Vagina (tissue), 2 donors: Measurements from ENCODE around the gene SLC24A3. TPM values are rescaled to one million over a fixed set of nuclear protein-coding genes. Genes with fewer than 3 reads are reported as not detected.

Source experiments
- DNase-seq, 2 donors: peaks; one replicate each; pipeline ENCODE4 v3.0.0-alpha.2; 2017; ENCODE audit errors: extremely low spot score in 2 of 2
- H3K27ac ChIP-seq: fragments of 200-600 bp; sonication (generic); one replicate; pipeline ENCODE4 v1.5.1; 2019
- H3K27me3 ChIP-seq: fragments of 200-600 bp; sonication (generic); one replicate; pipeline ENCODE4 v1.5.1; 2019
- H3K36me3 ChIP-seq, 2 donors: fragments of 200-600 bp; sonication (generic); one replicate each; pipeline ENCODE4 v1.5.1; 2017 to 2019
- H3K4me1 ChIP-seq: fragments of 200-600 bp; sonication (generic); one replicate; pipeline ENCODE4 v1.5.1; 2019
- H3K4me3 ChIP-seq, 2 donors: fragments of 200-600 bp; sonication (generic); 1 replicate in 1 of 2; 2 replicates in 1 of 2; pipeline ENCODE4 v1.5.1; 2016 to 2019
- H3K9me3 ChIP-seq: fragments of 200-600 bp; sonication (generic); one replicate; pipeline ENCODE4 v1.5.1; 2019
- POLR2A ChIP-seq, 2 donors: fragments of 450-650 bp; IDR thresholded peaks; one replicate each; pipeline ENCODE4 v1.6.1; 2017; ENCODE audit warnings: antibody characterized with exemption in 2 of 2, mild to moderate bottlenecking in 2 of 2, moderate library complexity in 2 of 2
- POLR2AphosphoS5 ChIP-seq, 2 donors: sonication (generic); formaldehyde crosslinking; IDR thresholded peaks; one replicate each; pipeline ENCODE4 v1.9.0; 2017; ENCODE audit warnings: antibody characterized with exemption in 2 of 2, mild to moderate bottlenecking in 2 of 2, low read depth in 1 of 2; ENCODE audit not compliant: insufficient read depth in 1 of 2
- intact Hi-C: fragments of 100-400 bp; cut with DNase I; formaldehyde crosslinking; loops from one replicate; pipeline ENCODE4 v1.15.1; 2023
- total RNA-seq: library from RNA; depleted of rRNA; stranded (reverse); fragments of >200 nt; gene quantifications from one replicate; pipeline ENCODE4 v1.2.3, GENCODE V29; 2016
- TF ChIP-seq, protein P1 (sequence below), 3 experiments: fragments of 450-650 bp in 2 of 3; fragments of 200-600 bp in 1 of 3; sonication (generic) in 1 of 3; IDR thresholded peaks; one replicate each; pipeline ENCODE4 v1.5.1; 2017 to 2019; ENCODE audit warnings: antibody characterized with exemption in 3 of 3, mild to moderate bottlenecking in 2 of 3, moderate library complexity in 2 of 3

SLC24A3 gene
- total RNA-seq, 1 donor from 2014 or later: 12.3 TPM

- Histone ChIP-seq H3K4me1 (peaks cover 61% of the 10 kb centered on the region), H3K4me3 (no peak overlapping the region), H3K9me3 (no peaks in the 10 kb centered on the region), H3K27ac (no peak overlapping the region), H3K36me3 (no peaks in the 10 kb centered on the region), H3K27me3 (no peaks in the 10 kb centered on the region)
- TF ChIP-seq POLR2AphosphoS5 (IDR thresholded peaks at IDR 0.05; ENCODE audit: insufficient read depth in 1 of 2, low read depth in 1 of 2) (no peak), POLR2A (IDR thresholded peaks at IDR 0.05) (no peak)
- TF ChIP-seq, protein P1, sequence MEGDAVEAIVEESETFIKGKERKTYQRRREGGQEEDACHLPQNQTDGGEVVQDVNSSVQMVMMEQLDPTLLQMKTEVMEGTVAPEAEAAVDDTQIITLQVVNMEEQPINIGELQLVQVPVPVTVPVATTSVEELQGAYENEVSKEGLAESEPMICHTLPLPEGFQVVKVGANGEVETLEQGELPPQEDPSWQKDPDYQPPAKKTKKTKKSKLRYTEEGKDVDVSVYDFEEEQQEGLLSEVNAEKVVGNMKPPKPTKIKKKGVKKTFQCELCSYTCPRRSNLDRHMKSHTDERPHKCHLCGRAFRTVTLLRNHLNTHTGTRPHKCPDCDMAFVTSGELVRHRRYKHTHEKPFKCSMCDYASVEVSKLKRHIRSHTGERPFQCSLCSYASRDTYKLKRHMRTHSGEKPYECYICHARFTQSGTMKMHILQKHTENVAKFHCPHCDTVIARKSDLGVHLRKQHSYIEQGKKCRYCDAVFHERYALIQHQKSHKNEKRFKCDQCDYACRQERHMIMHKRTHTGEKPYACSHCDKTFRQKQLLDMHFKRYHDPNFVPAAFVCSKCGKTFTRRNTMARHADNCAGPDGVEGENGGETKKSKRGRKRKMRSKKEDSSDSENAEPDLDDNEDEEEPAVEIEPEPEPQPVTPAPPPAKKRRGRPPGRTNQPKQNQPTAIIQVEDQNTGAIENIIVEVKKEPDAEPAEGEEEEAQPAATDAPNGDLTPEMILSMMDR (IDR thresholded peaks at IDR 0.05): no peak
- intact Hi-C loops: no loop called here
- no peak for DNase-seq
Observed at GRCh38 chr20:19713822-19714578, 501.6 kb downstream of the SLC24A3 start.

- Histone ChIP-seq H3K9me3 (no peaks in the 10 kb centered on the region), H3K27ac (no peak overlapping the region), H3K4me1 (peaks cover 56% of the 10 kb centered on the region), H3K4me3 (no peak overlapping the region), H3K27me3 (no peaks in the 10 kb centered on the region), H3K36me3 (no peaks in the 10 kb centered on the region)
- no peak for DNase-seq
- intact Hi-C loops: no loop called here
- TF ChIP-seq, protein P1 (IDR thresholded peaks at IDR 0.05): no peak
Observed at GRCh38 chr20:19714579-19714840, 502.1 kb downstream of the SLC24A3 start.

- no peaks in the 10 kb centered on the region for H3K36me3 ChIP-seq
- H3K4me3 ChIP-seq: no peak overlapping the region
- H3K9me3 ChIP-seq: no peaks in the 10 kb centered on the region
- no peak overlapping the region for H3K27ac ChIP-seq
- H3K27me3 ChIP-seq: no peaks in the 10 kb centered on the region
- DNase-seq: no peak
- H3K4me1 ChIP-seq: peaks cover 41% of the 10 kb centered on the region
- intact Hi-C loops: no loop called here
- no peak for TF ChIP-seq POLR2AphosphoS5 (IDR thresholded peaks at IDR 0.05; ENCODE audit: insufficient read depth in 1 of 2, low read depth in 1 of 2)
- TF ChIP-seq, protein P1 (IDR thresholded peaks at IDR 0.05): no peak
- no peak for TF ChIP-seq POLR2A (IDR thresholded peaks at IDR 0.05)
Observed at GRCh38 chr20:19715986-19716385, 503.5 kb downstream of the SLC24A3 start.

GRCh38 chr20:19718880-19719279 is 506.4 kb downstream of the SLC24A3 start:
- no peak overlapping the region for H3K27ac ChIP-seq
- H3K36me3 ChIP-seq: no peaks in the 10 kb centered on the region
- DNase-seq: no peak
- no peaks in the 10 kb centered on the region for H3K9me3 ChIP-seq
- H3K27me3 ChIP-seq: no peaks in the 10 kb centered on the region
- intact Hi-C loops: no loop called here
- H3K4me3 ChIP-seq: no peak overlapping the region
- peaks cover 12% of the 10 kb centered on the region for H3K4me1 ChIP-seq
- TF ChIP-seq POLR2A (IDR thresholded peaks at IDR 0.05) (no peak), POLR2AphosphoS5 (IDR thresholded peaks at IDR 0.05; ENCODE audit: insufficient read depth in 1 of 2, low read depth in 1 of 2) (no peak)
- TF ChIP-seq, protein P1 (IDR thresholded peaks at IDR 0.05): no peak

DNA sequence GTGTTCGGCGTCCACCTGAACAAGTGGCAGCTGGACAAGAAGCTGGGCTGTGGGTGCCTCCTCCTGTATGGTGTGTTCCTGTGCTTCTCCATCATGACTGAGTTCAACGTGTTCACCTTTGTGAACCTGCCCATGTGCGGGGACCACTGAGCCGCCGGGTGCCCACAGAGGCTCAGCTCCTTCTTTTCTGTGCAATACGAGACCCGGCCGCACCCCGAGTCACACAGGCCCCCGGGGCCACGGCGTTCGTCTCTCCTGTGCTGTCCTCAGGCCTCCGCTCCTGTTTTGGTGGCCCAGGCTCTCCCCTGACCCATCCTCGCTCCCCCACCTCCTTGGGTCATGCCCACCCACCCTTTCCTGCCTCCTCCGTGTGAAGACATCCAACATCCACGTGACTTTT is 508.5 kb downstream of the SLC24A3 start:
- Histone ChIP-seq H3K27me3 (no peaks in the 10 kb centered on the region), H3K27ac (no peak overlapping the region), H3K9me3 (no peaks in the 10 kb centered on the region), H3K4me1 (no peaks in the 10 kb centered on the region), H3K36me3 (no peaks in the 10 kb centered on the region), H3K4me3 (no peak overlapping the region)
- intact Hi-C loops: no loop called here
- no peak for TF ChIP-seq POLR2AphosphoS5 (IDR thresholded peaks at IDR 0.05; ENCODE audit: insufficient read depth in 1 of 2, low read depth in 1 of 2)
- no peak for DNase-seq
